Fibroblast of lung (primary cell): ENCODE data around the gene CFAP90. TPM values are rescaled to one million over a fixed set of nuclear protein-coding genes. Genes with fewer than 3 reads are reported as not detected.
A peak's percentile ranks its signal among the peaks of the same experiment; 100 is the strongest.

ENCODE experiments used
- DNase-seq, 2 donors: peaks; one replicate each; pipeline versions ENCODE4 v3.0.0 to v3.0.0-alpha.2; 2010; ENCODE audit warnings: low read depth in 2 of 2
- H2AFZ ChIP-seq: 2 replicates; pipeline ENCODE4 v1.5.1; 2012; ENCODE audit warnings: low read length, control low read depth, inconsistent platforms
- H3K27ac ChIP-seq: 2 replicates; pipeline ENCODE4 v1.5.1; 2011; ENCODE audit warnings: low read length, control low read depth; ENCODE audit not compliant: insufficient read depth
- H3K27me3 ChIP-seq: 2 replicates; pipeline ENCODE4 v1.5.1; 2011; ENCODE audit warnings: mild to moderate bottlenecking, low read length; ENCODE audit not compliant: control insufficient read depth, insufficient read depth
- H3K36me3 ChIP-seq: 2 replicates; pipeline ENCODE4 v1.5.1; 2011; ENCODE audit warnings: low read length; ENCODE audit not compliant: control insufficient read depth, insufficient read depth
- H3K4me1 ChIP-seq: 2 replicates; pipeline ENCODE4 v1.5.1; 2011; ENCODE audit warnings: low read length; ENCODE audit not compliant: control insufficient read depth, insufficient read depth; ENCODE audit errors: extremely low read depth
- H3K4me2 ChIP-seq: 2 replicates; pipeline ENCODE4 v1.5.1; 2011; ENCODE audit warnings: low read length, control low read depth; ENCODE audit not compliant: insufficient read depth; ENCODE audit errors: extremely low read depth
- H3K4me3 ChIP-seq, 4 experiments: fragments of 200-600 bp in 1 of 4; sonication (generic) in 1 of 4; replicated peaks in 1 of 4; 2 replicates each; pipeline ENCODE4 v1.5.1; 2011 to 2016; ENCODE audit warnings: low read length in 4 of 4, low read depth in 3 of 4, mild to moderate bottlenecking in 3 of 4, control low read depth in 2 of 4, inconsistent platforms in 1 of 4, mixed read lengths in 1 of 4; ENCODE audit not compliant: insufficient read depth in 1 of 4; ENCODE audit errors: control extremely low read depth in 1 of 4
- H3K79me2 ChIP-seq: 2 replicates; pipeline ENCODE4 v1.5.1; 2012; ENCODE audit warnings: mild to moderate bottlenecking, low read length, inconsistent platforms; ENCODE audit not compliant: control insufficient read depth, insufficient read depth
- H3K9ac ChIP-seq: 2 replicates; pipeline ENCODE4 v1.5.1; 2011; ENCODE audit warnings: mild to moderate bottlenecking, low read length, control low read depth; ENCODE audit not compliant: insufficient read depth
- H3K9me3 ChIP-seq: 2 replicates; pipeline ENCODE4 v1.5.1; 2012; ENCODE audit warnings: low read depth, low read length; ENCODE audit not compliant: control insufficient read depth, insufficient read depth
- H4K20me1 ChIP-seq: 2 replicates; pipeline ENCODE4 v1.5.1; 2011; ENCODE audit warnings: low read length; ENCODE audit not compliant: control insufficient read depth, insufficient read depth; ENCODE audit errors: extremely low read depth
- EZH2 ChIP-seq: IDR thresholded peaks from 2 replicates; pipeline ENCODE4 v1.5.1; 2012; ENCODE audit warnings: low read length, control low read depth, mild to moderate bottlenecking; ENCODE audit errors: missing control alignments
- polyA plus RNA-seq, 2 donors: library from polyadenylated mRNA; depleted of rRNA in 1 of 2; stranded (reverse) in 1 of 2; unstranded in 1 of 2; fragments of >200 nt; gene quantifications; 2 replicates each; pipeline ENCODE4 v1.2.1, GENCODE V29; 2011 to 2012; ENCODE audit warnings: missing spikeins in 1 of 2
- total RNA-seq: library from RNA; depleted of rRNA; stranded (reverse); fragments of >200 nt; gene quantifications from 2 replicates; pipeline ENCODE4 v1.2.1, GENCODE V29; 2014
- TF ChIP-seq, protein P1 (sequence below), 2 donors: IDR thresholded peaks in 1 of 2; conservative IDR thresholded peaks in 1 of 2; 1 replicate in 1 of 2; 2 replicates in 1 of 2; pipeline ENCODE4 v1.5.1; 2011 to 2012; ENCODE audit warnings: low read length in 2 of 2, control low read depth in 1 of 2, inconsistent platforms in 1 of 2, low read depth in 1 of 2, mild to moderate bottlenecking in 1 of 2

CFAP90 gene
- total and polyA plus RNA-seq, 2 donors (not counting 1 experiment from before 2014, with no cell fraction given): not detected

DNA sequence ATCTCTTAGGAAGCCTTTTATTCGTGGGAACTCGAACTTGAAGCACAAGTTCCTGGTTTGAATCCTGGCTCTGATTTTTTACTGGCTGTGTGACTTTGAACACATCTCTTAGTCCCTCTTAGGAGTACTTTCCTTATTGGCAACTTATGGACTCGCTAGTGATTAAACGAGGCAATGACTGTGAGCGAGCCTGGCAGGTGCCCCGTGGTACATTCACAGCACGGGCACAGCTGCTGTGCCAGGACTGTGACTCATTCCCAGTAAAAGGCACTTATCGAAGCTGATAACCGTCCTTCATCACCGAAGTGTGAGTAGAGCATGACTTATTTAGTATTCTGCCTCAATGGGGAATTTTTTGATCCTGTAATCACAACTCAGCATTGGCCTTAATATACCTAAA lies 22.7 kb downstream of the CFAP90 start:
- H2AFZ ChIP-seq: no peak overlapping the region
- no peak overlapping the region for H3K9ac ChIP-seq
- no peaks in the 10 kb centered on the region for H3K4me1 ChIP-seq
- no peaks in the 10 kb centered on the region for H4K20me1 ChIP-seq
- H3K4me2 ChIP-seq: no peak overlapping the region
- H3K27ac ChIP-seq: no peak overlapping the region
- no peaks in the 10 kb centered on the region for H3K79me2 ChIP-seq
- H3K27me3 ChIP-seq: no peaks in the 10 kb centered on the region
- no peaks in the 10 kb centered on the region for H3K9me3 ChIP-seq
- TF ChIP-seq, protein P1, sequence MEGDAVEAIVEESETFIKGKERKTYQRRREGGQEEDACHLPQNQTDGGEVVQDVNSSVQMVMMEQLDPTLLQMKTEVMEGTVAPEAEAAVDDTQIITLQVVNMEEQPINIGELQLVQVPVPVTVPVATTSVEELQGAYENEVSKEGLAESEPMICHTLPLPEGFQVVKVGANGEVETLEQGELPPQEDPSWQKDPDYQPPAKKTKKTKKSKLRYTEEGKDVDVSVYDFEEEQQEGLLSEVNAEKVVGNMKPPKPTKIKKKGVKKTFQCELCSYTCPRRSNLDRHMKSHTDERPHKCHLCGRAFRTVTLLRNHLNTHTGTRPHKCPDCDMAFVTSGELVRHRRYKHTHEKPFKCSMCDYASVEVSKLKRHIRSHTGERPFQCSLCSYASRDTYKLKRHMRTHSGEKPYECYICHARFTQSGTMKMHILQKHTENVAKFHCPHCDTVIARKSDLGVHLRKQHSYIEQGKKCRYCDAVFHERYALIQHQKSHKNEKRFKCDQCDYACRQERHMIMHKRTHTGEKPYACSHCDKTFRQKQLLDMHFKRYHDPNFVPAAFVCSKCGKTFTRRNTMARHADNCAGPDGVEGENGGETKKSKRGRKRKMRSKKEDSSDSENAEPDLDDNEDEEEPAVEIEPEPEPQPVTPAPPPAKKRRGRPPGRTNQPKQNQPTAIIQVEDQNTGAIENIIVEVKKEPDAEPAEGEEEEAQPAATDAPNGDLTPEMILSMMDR (conservative IDR thresholded peaks at IDR 0.05 in 1 of 2, IDR thresholded peaks at IDR 0.05 in 1 of 2; ENCODE audit: low read depth in 1 of 2, low read length in 2 of 2): no peak
- no peak for TF ChIP-seq EZH2
- no peak overlapping the region for H3K4me3 ChIP-seq
- H3K36me3 ChIP-seq: no peaks in the 10 kb centered on the region
- no peak for DNase-seq

DNA sequence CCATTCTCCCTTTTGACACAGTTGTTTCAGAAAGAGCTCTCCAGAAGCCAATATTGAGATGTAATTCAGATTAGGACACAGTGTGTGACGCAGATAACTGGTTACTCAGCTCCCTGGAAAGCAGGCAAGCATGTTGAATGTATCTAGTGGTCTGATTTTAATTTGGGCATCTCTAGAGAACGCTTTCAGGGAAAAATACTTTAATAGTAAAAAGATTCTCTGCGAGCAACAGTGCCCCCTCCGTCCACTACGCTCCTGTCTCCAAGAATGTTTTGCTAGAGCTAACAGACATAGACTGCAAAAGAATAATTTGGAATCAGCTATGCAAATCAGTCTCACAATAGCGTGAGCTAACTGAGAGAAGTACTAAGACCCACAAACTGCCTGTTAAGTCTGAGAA lies 23.3 kb downstream of the CFAP90 start:
- Histone ChIP-seq H3K4me1 (no peaks in the 10 kb centered on the region), H2AFZ (no peak overlapping the region), H3K27me3 (no peaks in the 10 kb centered on the region), H3K4me3 (no peak overlapping the region), H3K9ac (no peak overlapping the region), H3K9me3 (no peaks in the 10 kb centered on the region), H3K4me2 (no peak overlapping the region), H3K27ac (no peak overlapping the region), H3K36me3 (no peaks in the 10 kb centered on the region), H4K20me1 (no peaks in the 10 kb centered on the region), H3K79me2 (no peaks in the 10 kb centered on the region)
- peak in 1 of 2 donors; percentile 6 for DNase-seq
- no peak for TF ChIP-seq EZH2
- TF ChIP-seq, protein P1 (conservative IDR thresholded peaks at IDR 0.05 in 1 of 2, IDR thresholded peaks at IDR 0.05 in 1 of 2; ENCODE audit: low read depth in 1 of 2, low read length in 2 of 2): no peak

GRCh38 chr5:7825630-7826029 lies 25.3 kb downstream of the CFAP90 start:
- H3K4me3 ChIP-seq: no peak overlapping the region
- H2AFZ ChIP-seq: no peak overlapping the region
- DNase-seq: no peak
- no peak for TF ChIP-seq EZH2
- TF ChIP-seq, protein P1 (conservative IDR thresholded peaks at IDR 0.05 in 1 of 2, IDR thresholded peaks at IDR 0.05 in 1 of 2; ENCODE audit: low read depth in 1 of 2, low read length in 2 of 2): no peak
- H3K9me3 ChIP-seq: no peaks in the 10 kb centered on the region
- H4K20me1 ChIP-seq: no peaks in the 10 kb centered on the region
- H3K4me2 ChIP-seq: no peak overlapping the region
- H3K27me3 ChIP-seq: no peaks in the 10 kb centered on the region
- no peaks in the 10 kb centered on the region for H3K36me3 ChIP-seq
- H3K27ac ChIP-seq: no peak overlapping the region
- H3K9ac ChIP-seq: no peak overlapping the region
- H3K4me1 ChIP-seq: no peaks in the 10 kb centered on the region
- no peaks in the 10 kb centered on the region for H3K79me2 ChIP-seq
